ENCODE measurements around the gene ARMS2.

ARMS2 gene

GRCh38 chr10:122468307-122468925 is 14.0 kb downstream of the ARMS2 start:
- Histone ChIP-seq H3K79me2 (ENCODE audit: insufficient read depth, low read length) (no peaks in the 10 kb centered on the region), H4K20me1 (ENCODE audit: insufficient read depth, low read length) (no peaks in the 10 kb centered on the region), H3K4me1 (ENCODE audit: insufficient read depth, low read length) (no peaks in the 10 kb centered on the region), H3K27me3 (ENCODE audit: insufficient read depth, low read length, poor library complexity) (peaks cover 6% of the 10 kb centered on the region), H3K9me3 (ENCODE audit: insufficient read depth, low read length, severe bottlenecking) (no peaks in the 10 kb centered on the region), H3K4me3 (ENCODE audit: low read depth in 1 of 2, low read length in 2 of 2) (no peak overlapping the region), H3K27ac (ENCODE audit: low read length) (no peak overlapping the region), H3K4me2 (ENCODE audit: insufficient read depth, low read length) (no peak overlapping the region), H2AFZ (ENCODE audit: low read depth, low read length) (no peak overlapping the region), H3K36me3 (ENCODE audit: insufficient read depth, low read length) (no peaks in the 10 kb centered on the region), H3K9ac (ENCODE audit: low read depth, low read length) (no peak overlapping the region)
- TF ChIP-seq EZH2 (IDR thresholded peaks at IDR 0.05; ENCODE audit: borderline replicate concordance, low read depth, low read length, severe bottlenecking) (no peak), CTCF (IDR thresholded peaks at IDR 0.05; ENCODE audit: borderline replicate concordance, extremely low read depth, low read length, poor library complexity, severe bottlenecking) (no peak)
- DNase-seq (no peak), ATAC-seq (ENCODE audit: insufficient read depth, low read depth) (no peak)

- Histone ChIP-seq H3K27ac (ENCODE audit: low read length) (no peak overlapping the region), H3K9ac (ENCODE audit: low read depth, low read length) (no peak overlapping the region), H3K79me2 (ENCODE audit: insufficient read depth, low read length) (no peaks in the 10 kb centered on the region), H3K36me3 (ENCODE audit: insufficient read depth, low read length) (no peaks in the 10 kb centered on the region), H2AFZ (ENCODE audit: low read depth, low read length) (no peak overlapping the region), H3K27me3 (ENCODE audit: insufficient read depth, low read length, poor library complexity) (peaks cover 6% of the 10 kb centered on the region), H3K4me1 (ENCODE audit: insufficient read depth, low read length) (no peaks in the 10 kb centered on the region), H3K4me3 (ENCODE audit: low read depth in 1 of 2, low read length in 2 of 2) (no peak overlapping the region), H3K9me3 (ENCODE audit: insufficient read depth, low read length, severe bottlenecking) (no peaks in the 10 kb centered on the region), H4K20me1 (ENCODE audit: insufficient read depth, low read length) (no peaks in the 10 kb centered on the region), H3K4me2 (ENCODE audit: insufficient read depth, low read length) (no peak overlapping the region)
- TF ChIP-seq EZH2 (IDR thresholded peaks at IDR 0.05; ENCODE audit: borderline replicate concordance, low read depth, low read length, severe bottlenecking) (no peak), CTCF (IDR thresholded peaks at IDR 0.05; ENCODE audit: borderline replicate concordance, extremely low read depth, low read length, poor library complexity, severe bottlenecking) (no peak)
- DNase-seq (no peak), ATAC-seq (ENCODE audit: insufficient read depth, low read depth) (no peak)
These were observed 14.7 kb downstream of the ARMS2 start for GRCh38 chr10:122468926-122469781.

GRCh38 chr10:122469848-122470247 is 15.4 kb downstream of the ARMS2 start:
- H3K4me1 ChIP-seq (ENCODE audit: insufficient read depth, low read length), result no peaks in the 10 kb centered on the region
- TF ChIP-seq EZH2 (IDR thresholded peaks at IDR 0.05; ENCODE audit: borderline replicate concordance, low read depth, low read length, severe bottlenecking) (no peak), CTCF (IDR thresholded peaks at IDR 0.05; ENCODE audit: borderline replicate concordance, extremely low read depth, low read length, poor library complexity, severe bottlenecking) (no peak)
- DNase-seq (no peak), ATAC-seq (ENCODE audit: insufficient read depth, low read depth) (no peak)
- no peak overlapping the region for H2AFZ ChIP-seq (ENCODE audit: low read depth, low read length)
- H3K9ac ChIP-seq (ENCODE audit: low read depth, low read length), result no peak overlapping the region
- no peak overlapping the region for H3K4me2 ChIP-seq (ENCODE audit: insufficient read depth, low read length)
- H3K27me3 ChIP-seq (ENCODE audit: insufficient read depth, low read length, poor library complexity), result peaks cover 6% of the 10 kb centered on the region
- no peaks in the 10 kb centered on the region for H3K9me3 ChIP-seq (ENCODE audit: insufficient read depth, low read length, severe bottlenecking)
- no peak overlapping the region for H3K27ac ChIP-seq (ENCODE audit: low read length)
- H3K4me3 ChIP-seq (ENCODE audit: low read depth in 1 of 2, low read length in 2 of 2), result no peak overlapping the region
- no peaks in the 10 kb centered on the region for H4K20me1 ChIP-seq (ENCODE audit: insufficient read depth, low read length)
- no peaks in the 10 kb centered on the region for H3K36me3 ChIP-seq (ENCODE audit: insufficient read depth, low read length)
- no peaks in the 10 kb centered on the region for H3K79me2 ChIP-seq (ENCODE audit: insufficient read depth, low read length)
